Heart left ventricle (tissue), 13 donors: Measurements from ENCODE around the gene TTC23.

Experiments used
- CTCF ChIP-seq, 12 donors: fragments of 200-600 bp; sonication (generic) in 4 of 12; IDR thresholded peaks; one replicate each; pipeline versions ENCODE4 v1.5.0 to v1.8.0; 2018 to 2022; ENCODE audit warnings: antibody characterized with exemption in 12 of 12, mild to moderate bottlenecking in 5 of 12
- POLR2A ChIP-seq, 2 donors: fragments of 450-650 bp; IDR thresholded peaks; one replicate each; pipeline ENCODE4 v1.6.1; 2017; ENCODE audit warnings: antibody characterized with exemption in 2 of 2, mild to moderate bottlenecking in 2 of 2, moderate library complexity in 2 of 2
- donor health status: ischemic (EF 13 %, LVEDD 7.1; RV severe dilation, severe dysfunction).
- donor health status: DM: no; HTN: yes; CAD: no.
- donor health status: DM: no; HTN: no; CAD: no.
- donor health status: ischemic (EF 25% LVEDD 6.9; RV normal size, moderate dysfunction).
- donor health status: ischemic (EF 25% LVEDD 5.7; RV mildly dilated, moderate dysfunction).
- donor health status: ischemic (EF 35%, LVEDD 5.7; RV mildly dilated, moderate dysfunction).
- donor health status: nonischemic (EF 11% LVEDD 7.7; RV severe dilation, severe dysfunction).
- donor health status: DM: yes; HTN: yes; CAD: no.
- donor health status: PGD.
- donor health status: ischemic (EF 29% LVEDD 5.4; RV normal size, mild dysfunction).
- donor health status: nonischemic (EF 23%, LVEDD 6.1; RV moderate dilation, normal function).

GRCh38 chr15:99232740-99233139, 16.6 kb downstream of the TTC23 start:
- TF ChIP-seq CTCF (IDR thresholded peaks at IDR 0.05) (no peak), POLR2A (IDR thresholded peaks at IDR 0.05) (no peak)
